ENCODE measurements around the gene LBR.

GRCh38 chr1:225464851-225465792 lies 37.3 kb upstream of the LBR start:
- TF ChIP-seq POLR2A (IDR thresholded peaks at IDR 0.05; ENCODE audit: low read length) (no peak), GATA1 (IDR thresholded peaks at IDR 0.05; ENCODE audit: low read depth, low read length) (no peak)

Data from erythroblast (primary cell).